ENCODE data around the gene SIRT2. TPM values are rescaled to one million over a fixed set of nuclear protein-coding genes. Genes with fewer than 3 reads are reported as not detected.
A peak's percentile ranks its signal among the peaks of the same experiment; 100 is the strongest.

SIRT2 gene
- total RNA-seq, 5 donors from 2014 or later (not counting 1 experiment from before 2014, with no cell fraction given) = 50.7 to 67.6 (median 55.6) TPM

DNA sequence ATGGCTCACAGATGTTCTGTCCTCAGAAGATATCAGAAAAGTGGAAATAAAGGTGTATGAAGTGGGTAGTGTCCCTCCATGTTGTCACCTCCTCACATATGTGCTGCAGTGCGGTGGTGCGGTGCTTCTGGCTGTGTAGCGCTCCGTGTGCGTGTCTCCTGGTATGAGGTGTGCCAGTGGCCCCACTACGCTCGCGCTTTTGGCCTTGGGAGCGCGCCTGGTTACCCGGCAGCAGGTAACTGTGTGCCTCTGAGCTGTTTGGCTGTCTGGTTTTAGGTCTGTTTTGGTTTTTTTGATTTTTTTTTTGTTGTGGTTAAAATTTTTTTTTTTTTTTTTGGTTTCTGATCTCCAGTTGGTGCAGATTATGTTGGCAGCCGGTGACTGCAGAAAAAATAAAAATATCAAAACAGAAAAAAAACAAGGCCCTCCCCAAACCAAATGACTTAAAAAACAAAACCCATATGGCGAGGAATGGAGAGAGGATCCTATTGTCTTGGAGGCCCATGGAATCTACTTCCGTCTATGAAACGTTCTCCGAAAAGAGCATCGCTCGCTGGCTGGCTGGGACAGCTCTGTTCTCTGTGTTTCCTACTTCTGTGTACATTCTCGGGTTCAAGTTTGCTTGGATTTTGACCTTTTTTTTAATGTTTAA is 57.5 kb downstream of the SIRT2 start:
- ATAC-seq (replicated peaks in 1 of 4) (peak; percentile 44 to 67 (median 48)), DNase-seq (peak in 34 of 35 experiments; percentile 24 to 79 (median 54))
- peak overlapping the region; percentile 75 to 97 (median 81) for H3K4me3 Mint-ChIP-seq
- no peaks in the 10 kb centered on the region for H3K9me3 ChIP-seq
- CTCF ChIA-PET = interaction anchor here (0.5 to 2.0 kb wide), 10 partner anchors 10 to 575 kb away, joined by 3 to 15 read pairs (median 4); partner anchors contain the start of genes ECH1 (in 1 of the 2), MRPS12 (in 1 of the 2), SAMD4B (in 1 of the 2) and SARS2 (in 1 of the 2)
- H3K27ac Mint-ChIP-seq = peak overlapping the region; percentile 84 to 92
- no peaks in the 10 kb centered on the region for H3K9me3 Mint-ChIP-seq
- H3K4me3 ChIP-seq (ENCODE audit: control insufficient read depth in 1 of 2, extremely low read depth in 1 of 2, low read length in 1 of 2) = peak overlapping the region; percentile 19 to 38
- no peaks in the 10 kb centered on the region for H3K27me3 Mint-ChIP-seq
- H3K27ac ChIP-seq (ENCODE audit: low read length) = peak overlapping the region; percentile 64
- H3K36me3 ChIP-seq (ENCODE audit: control insufficient read depth in 2 of 2, extremely low read depth in 1 of 2, insufficient read depth in 1 of 2, low read length in 1 of 2) = peaks cover 12 to 94% of the 10 kb centered on the region in 2 donors
- H3K36me3 Mint-ChIP-seq = peaks cover 73% of the 10 kb centered on the region
- no peaks in the 10 kb centered on the region for H3K27me3 ChIP-seq (replicated peaks in 1 of 2; ENCODE audit: control insufficient read depth in 2 of 2, extremely low read depth in 1 of 2, insufficient read depth in 2 of 2, low read length in 1 of 2)
- H3K4me1 ChIP-seq (ENCODE audit: control insufficient read depth in 1 of 2, extremely low read depth in 1 of 2, insufficient read depth in 2 of 2, low read length in 2 of 2) = peaks cover 31 to 84% of the 10 kb centered on the region in 2 experiments
- POLR2A ChIA-PET = interaction anchor here (0.6 to 1.7 kb wide), 9 partner anchors 8 to 562 kb away, joined by 3 to 10 read pairs (median 4); partner anchors contain the start of gene ECH1 (in 2 of the 2)
- peaks cover 64 to 79% (median 78%) of the 10 kb centered on the region in 3 donors for H3K4me1 Mint-ChIP-seq
- WGBS (ENCODE audit: insufficient coverage) = 23% methylated on average over 16 of the region's 19 CpGs

DNA sequence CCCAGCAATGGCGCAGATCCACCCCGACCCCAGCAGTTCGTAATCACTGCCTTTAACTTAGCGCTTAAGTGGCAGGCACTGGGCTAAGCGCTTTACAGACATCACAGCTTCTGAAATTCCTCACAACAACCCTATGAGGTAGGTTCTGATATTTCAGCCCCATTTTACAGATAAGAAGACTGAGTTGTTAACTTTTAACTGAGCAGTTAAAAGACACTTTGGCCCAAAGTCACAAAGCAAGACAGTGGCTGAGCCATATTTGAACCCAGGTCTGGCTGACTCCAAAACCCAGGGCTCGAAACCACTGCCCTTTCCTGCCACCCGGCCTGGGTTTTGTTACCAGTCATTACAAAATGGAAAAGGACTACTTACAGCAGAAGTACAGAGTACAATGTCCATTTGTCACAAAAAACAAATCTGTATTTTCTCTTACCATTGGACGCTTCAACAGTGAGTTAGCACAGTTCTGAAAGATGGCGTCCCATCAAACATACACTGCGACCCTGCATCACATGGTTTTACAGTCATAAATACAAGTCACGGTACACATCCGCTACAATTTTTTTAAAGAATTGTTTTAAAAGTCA is 58.1 kb downstream of the SIRT2 start:
- Mint-ChIP-seq H3K36me3 (peaks cover 77% of the 10 kb centered on the region), H3K9me3 (no peaks in the 10 kb centered on the region), H3K4me1 (peaks cover 58 to 76% (median 74%) of the 10 kb centered on the region in 3 donors), H3K27ac (peak overlapping the region; percentile 84), H3K27me3 (no peaks in the 10 kb centered on the region), H3K4me3 (peak overlapping the region; percentile 37 to 97 (median 43))
- POLR2A ChIA-PET = interaction anchor here (0.6 to 1.7 kb wide), 7 partner anchors 9 to 901 kb away, joined by 3 to 10 read pairs (median 5); partner anchors contain the start of gene ECH1 (in 1 of the 2)
- CTCF ChIA-PET = interaction anchor here in 1 of 2 donors (1.5 to 2.0 kb wide), 2 partner anchors 9 to 23 kb away, joined by 7 to 15 read pairs; partner anchors contain the start of gene ECH1
- Histone ChIP-seq H3K27ac (ENCODE audit: low read length) (peak overlapping the region; percentile 64), H3K27me3 (replicated peaks in 1 of 2; ENCODE audit: control insufficient read depth in 2 of 2, extremely low read depth in 1 of 2, insufficient read depth in 2 of 2, low read length in 1 of 2) (no peaks in the 10 kb centered on the region), H3K4me3 (ENCODE audit: control insufficient read depth in 1 of 2, extremely low read depth in 1 of 2, low read length in 1 of 2) (peak overlapping the region in 1 of 2 donors; percentile 19), H3K9me3 (no peaks in the 10 kb centered on the region), H3K36me3 (ENCODE audit: control insufficient read depth in 2 of 2, extremely low read depth in 1 of 2, insufficient read depth in 1 of 2, low read length in 1 of 2) (peaks cover 16 to 93% of the 10 kb centered on the region in 2 donors), H3K4me1 (ENCODE audit: control insufficient read depth in 1 of 2, extremely low read depth in 1 of 2, insufficient read depth in 2 of 2, low read length in 2 of 2) (peaks cover 30 to 78% of the 10 kb centered on the region in 2 experiments)
- WGBS (ENCODE audit: insufficient coverage) = 80% methylated on average over 5 of the region's 12 CpGs
- DNase-seq = no peak
- ATAC-seq (replicated peaks in 1 of 4) = no peak

GRCh38 chr19:38840583-38840968 is 58.8 kb downstream of the SIRT2 start:
- no peaks in the 10 kb centered on the region for H3K9me3 ChIP-seq
- peaks cover 20 to 92% of the 10 kb centered on the region in 2 donors for H3K36me3 ChIP-seq (ENCODE audit: control insufficient read depth in 2 of 2, extremely low read depth in 1 of 2, insufficient read depth in 1 of 2, low read length in 1 of 2)
- WGBS (ENCODE audit: insufficient coverage) = 100% methylated on average over 2 of the region's 5 CpGs
- no peak for ATAC-seq (replicated peaks in 1 of 4)
- Mint-ChIP-seq H3K4me3 (peak overlapping the region in 1 of 3 donors; percentile 97), H3K36me3 (peaks cover 74% of the 10 kb centered on the region), H3K27me3 (no peaks in the 10 kb centered on the region), H3K9me3 (no peaks in the 10 kb centered on the region), H3K27ac (peak overlapping the region; percentile 84), H3K4me1 (peaks cover 51 to 69% (median 67%) of the 10 kb centered on the region in 3 donors)
- no peak for DNase-seq
- no peak overlapping the region for H3K4me3 ChIP-seq (ENCODE audit: control insufficient read depth in 1 of 2, extremely low read depth in 1 of 2, low read length in 1 of 2)
- H3K27ac ChIP-seq (ENCODE audit: low read length) = peak overlapping the region; percentile 64
- no peaks in the 10 kb centered on the region for H3K27me3 ChIP-seq (replicated peaks in 1 of 2; ENCODE audit: control insufficient read depth in 2 of 2, extremely low read depth in 1 of 2, insufficient read depth in 2 of 2, low read length in 1 of 2)
- POLR2A ChIA-PET = interaction anchor here (0.6 to 0.7 kb wide), 3 partner anchors 9 to 900 kb away, joined by 4 to 5 read pairs (median 5); partner anchors contain the start of gene HNRNPL (in 1 of the 2)
- CTCF ChIA-PET = no interaction called here
- peaks cover 28 to 71% of the 10 kb centered on the region in 2 experiments for H3K4me1 ChIP-seq (ENCODE audit: control insufficient read depth in 1 of 2, extremely low read depth in 1 of 2, insufficient read depth in 2 of 2, low read length in 2 of 2)

GRCh38 chr19:38839816-38840582 is 59.4 kb downstream of the SIRT2 start:
- DNase-seq (no peak), ATAC-seq (replicated peaks in 1 of 4) (no peak)
- Mint-ChIP-seq H3K27me3 (no peaks in the 10 kb centered on the region), H3K9me3 (no peaks in the 10 kb centered on the region), H3K4me3 (peak overlapping the region in 1 of 3 donors; percentile 97), H3K27ac (peak overlapping the region; percentile 66 to 68), H3K4me1 (peaks cover 45 to 64% (median 62%) of the 10 kb centered on the region in 3 donors), H3K36me3 (peaks cover 71% of the 10 kb centered on the region)
- CTCF ChIA-PET = no interaction called here
- POLR2A ChIA-PET = interaction anchor here in 1 of 2 donors (0.7 kb wide), 1 partner anchor 9 kb away, joined by 4 read pairs; the partner anchor contains the start of gene HNRNPL
- H3K9me3 ChIP-seq = no peaks in the 10 kb centered on the region
- no peak overlapping the region for H3K4me3 ChIP-seq (ENCODE audit: control insufficient read depth in 1 of 2, extremely low read depth in 1 of 2, low read length in 1 of 2)
- peaks cover 20 to 86% of the 10 kb centered on the region in 2 donors for H3K36me3 ChIP-seq (ENCODE audit: control insufficient read depth in 2 of 2, extremely low read depth in 1 of 2, insufficient read depth in 1 of 2, low read length in 1 of 2)
- 82% methylated on average over 4 of the region's 28 CpGs for WGBS (ENCODE audit: insufficient coverage)
- H3K27ac ChIP-seq (ENCODE audit: low read length) = no peak overlapping the region
- H3K27me3 ChIP-seq (replicated peaks in 1 of 2; ENCODE audit: control insufficient read depth in 2 of 2, extremely low read depth in 1 of 2, insufficient read depth in 2 of 2, low read length in 1 of 2) = no peaks in the 10 kb centered on the region
- H3K4me1 ChIP-seq (ENCODE audit: control insufficient read depth in 1 of 2, extremely low read depth in 1 of 2, insufficient read depth in 2 of 2, low read length in 2 of 2) = peaks cover 28 to 65% of the 10 kb centered on the region in 2 experiments

- CTCF ChIA-PET = interaction anchor here in 1 of 2 donors (0.6 kb wide), 1 partner anchor 42 kb away, joined by 8 read pairs; no protein-coding TSS in a partner anchor
- peak overlapping the region; percentile 28 to 69 for H3K27ac Mint-ChIP-seq
- H3K27ac ChIP-seq (ENCODE audit: low read length) = no peak overlapping the region
Observed at GRCh38 chr19:38838986-38839761, 60.2 kb downstream of the SIRT2 start.

More at GRCh38 chr19:38838986-38839761, 60.2 kb downstream of the SIRT2 start:
- H3K4me3 ChIP-seq (ENCODE audit: control insufficient read depth in 1 of 2, extremely low read depth in 1 of 2, low read length in 1 of 2) = no peak overlapping the region
- WGBS (ENCODE audit: insufficient coverage) = 91% methylated on average over 4 of the region's 12 CpGs
- H3K27me3 Mint-ChIP-seq = no peaks in the 10 kb centered on the region
- H3K4me1 ChIP-seq (ENCODE audit: control insufficient read depth in 1 of 2, extremely low read depth in 1 of 2, insufficient read depth in 2 of 2, low read length in 2 of 2) = peaks cover 26 to 57% of the 10 kb centered on the region in 2 experiments
- peaks cover 37 to 56% (median 54%) of the 10 kb centered on the region in 3 donors for H3K4me1 Mint-ChIP-seq
- no peaks in the 10 kb centered on the region for H3K9me3 Mint-ChIP-seq
- DNase-seq = no peak
- H3K4me3 Mint-ChIP-seq = no peak overlapping the region
- H3K36me3 Mint-ChIP-seq = peaks cover 66% of the 10 kb centered on the region
- peaks cover 23 to 78% of the 10 kb centered on the region in 2 donors for H3K36me3 ChIP-seq (ENCODE audit: control insufficient read depth in 2 of 2, extremely low read depth in 1 of 2, insufficient read depth in 1 of 2, low read length in 1 of 2)
- POLR2A ChIA-PET = no interaction called here
- no peak for ATAC-seq (replicated peaks in 1 of 4)
- no peaks in the 10 kb centered on the region for H3K9me3 ChIP-seq
- no peaks in the 10 kb centered on the region for H3K27me3 ChIP-seq (replicated peaks in 1 of 2; ENCODE audit: control insufficient read depth in 2 of 2, extremely low read depth in 1 of 2, insufficient read depth in 2 of 2, low read length in 1 of 2)

Data from T-cell (primary cell).